HepG2 (cell line): ENCODE data around the gene CBLB. TPM values are rescaled to one million over a fixed set of nuclear protein-coding genes. Genes with fewer than 3 reads are reported as not detected.

ENCODE experiments used
- PAF1 ChIP-seq: IDR thresholded peaks from 2 replicates; pipeline ENCODE4 v1.6.1; 2016; ENCODE audit warnings: missing genetic modification reagents, missing compliant biosample characterization
- SSRP1 ChIP-seq: IDR thresholded peaks from 2 replicates; pipeline ENCODE4 v1.6.1; 2016; ENCODE audit warnings: control low read depth
- ZMYM2 ChIP-seq: sonication (generic); formaldehyde crosslinking; IDR thresholded peaks from 2 replicates; pipeline ENCODE4 v1.8.0; 2022; ENCODE audit warnings: mild to moderate bottlenecking, missing genetic modification reagents
- ZNF10 ChIP-seq: sonication (generic); formaldehyde crosslinking; IDR thresholded peaks from 2 replicates; pipeline ENCODE4 v1.4.0; 2020; ENCODE audit warnings: mild to moderate bottlenecking, low read depth, missing genetic modification reagents, borderline replicate concordance
- ZNF746 ChIP-seq: sonication (generic); formaldehyde crosslinking; IDR thresholded peaks from 2 replicates; pipeline ENCODE4 v1.8.0; 2022; ENCODE audit warnings: mild to moderate bottlenecking, missing genetic modification reagents
- ZNF747 ChIP-seq: sonication (generic); formaldehyde crosslinking; IDR thresholded peaks from 2 replicates; pipeline ENCODE4 v1.8.1; 2023; ENCODE audit warnings: missing genetic modification reagents, mild to moderate bottlenecking, borderline replicate concordance
- ZNF777 ChIP-seq: sonication (generic); formaldehyde crosslinking; IDR thresholded peaks from 2 replicates; pipeline ENCODE4 v1.4.0; 2020; ENCODE audit warnings: missing genetic modification reagents
- ZNF782 ChIP-seq: sonication (generic); formaldehyde crosslinking; IDR thresholded peaks from 2 replicates; pipeline ENCODE4 v1.4.0; 2020; ENCODE audit warnings: missing genetic modification reagents, mild to moderate bottlenecking, borderline replicate concordance
- polyA plus RNA-seq, 8 experiments: library from polyadenylated mRNA; depleted of rRNA in 3 of 8; stranded (reverse) in 7 of 8; unstranded in 1 of 8; fragments of >200 nt; fragmentation: Illumina TruSeq in 4 of 8; extraction: Trizol in 4 of 8; gene quantifications; 2 replicates each; pipeline versions ENCODE4 v1.2.1 to v1.2.3, GENCODE V29; 2011 to 2016; ENCODE audit warnings: low read depth in 4 of 8, missing spikeins in 1 of 8, mixed read lengths in 1 of 8; ENCODE audit not compliant: insufficient read depth in 1 of 8
- total RNA-seq, 5 experiments: library from RNA; depleted of rRNA; stranded (reverse); fragments of >200 nt; fragmentation: Illumina TruSeq; extraction: Trizol; gene quantifications; 2 replicates each; pipeline ENCODE4 v1.2.3, GENCODE V29; 2016; ENCODE audit warnings: low read depth in 1 of 5
- TF ChIP-seq, protein P1 (sequence below): sonication (generic); formaldehyde crosslinking; IDR thresholded peaks from one replicate; pipeline ENCODE4 v1.5.1; 2020; ENCODE audit warnings: mild to moderate bottlenecking, missing genetic modification reagents; ENCODE audit errors: not compliant biosample characterization
- TF ChIP-seq, protein P2 (sequence below): sonication (generic); formaldehyde crosslinking; IDR thresholded peaks from 2 replicates; pipeline ENCODE4 v1.4.0; 2020; ENCODE audit warnings: missing genetic modification reagents
- TF ChIP-seq, protein P3 (sequence below): IDR thresholded peaks from 2 replicates; pipeline ENCODE4 v1.6.1; 2016; ENCODE audit warnings: missing biosample characterization, missing genetic modification reagents, low read depth
- TF ChIP-seq, protein P4 (sequence below): IDR thresholded peaks from 2 replicates; pipeline ENCODE4 v1.6.1; 2016; ENCODE audit warnings: low read depth
- TF ChIP-seq, protein P5 (sequence below): sonication (generic); formaldehyde crosslinking; IDR thresholded peaks from 2 replicates; pipeline ENCODE4 v1.8.0; 2023; ENCODE audit warnings: mild to moderate bottlenecking, missing genetic modification reagents
- TF ChIP-seq, protein P6 (sequence below): sonication (generic); formaldehyde crosslinking; conservative IDR thresholded peaks from 2 replicates; pipeline ENCODE4 v1.5.0; 2020; ENCODE audit warnings: missing genetic modification reagents

The CBLB gene
- total and polyA plus RNA-seq, 2 of the 13 experiments (the other 11 are each of a cell fraction or from before 2014, with no cell fraction given): 9.8 to 16.4 TPM

DNA sequence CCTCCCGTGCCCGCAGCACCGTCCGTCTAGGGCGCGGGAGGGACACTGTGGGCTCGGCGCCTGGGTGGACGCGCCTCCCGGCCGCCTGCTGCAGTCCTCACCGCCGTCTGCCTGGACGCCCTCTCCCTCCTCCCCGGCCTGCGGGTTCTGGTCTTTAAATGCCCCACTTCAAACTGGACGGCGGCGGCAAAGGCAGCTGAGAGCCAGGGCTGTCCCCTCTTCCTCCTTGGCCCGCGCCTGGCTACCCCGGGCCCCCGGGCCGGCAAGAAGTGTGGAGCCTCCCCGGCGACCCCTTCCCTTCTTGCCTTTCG lies 426 bp downstream of the CBLB start (continued):
- TF ChIP-seq, protein P1, sequence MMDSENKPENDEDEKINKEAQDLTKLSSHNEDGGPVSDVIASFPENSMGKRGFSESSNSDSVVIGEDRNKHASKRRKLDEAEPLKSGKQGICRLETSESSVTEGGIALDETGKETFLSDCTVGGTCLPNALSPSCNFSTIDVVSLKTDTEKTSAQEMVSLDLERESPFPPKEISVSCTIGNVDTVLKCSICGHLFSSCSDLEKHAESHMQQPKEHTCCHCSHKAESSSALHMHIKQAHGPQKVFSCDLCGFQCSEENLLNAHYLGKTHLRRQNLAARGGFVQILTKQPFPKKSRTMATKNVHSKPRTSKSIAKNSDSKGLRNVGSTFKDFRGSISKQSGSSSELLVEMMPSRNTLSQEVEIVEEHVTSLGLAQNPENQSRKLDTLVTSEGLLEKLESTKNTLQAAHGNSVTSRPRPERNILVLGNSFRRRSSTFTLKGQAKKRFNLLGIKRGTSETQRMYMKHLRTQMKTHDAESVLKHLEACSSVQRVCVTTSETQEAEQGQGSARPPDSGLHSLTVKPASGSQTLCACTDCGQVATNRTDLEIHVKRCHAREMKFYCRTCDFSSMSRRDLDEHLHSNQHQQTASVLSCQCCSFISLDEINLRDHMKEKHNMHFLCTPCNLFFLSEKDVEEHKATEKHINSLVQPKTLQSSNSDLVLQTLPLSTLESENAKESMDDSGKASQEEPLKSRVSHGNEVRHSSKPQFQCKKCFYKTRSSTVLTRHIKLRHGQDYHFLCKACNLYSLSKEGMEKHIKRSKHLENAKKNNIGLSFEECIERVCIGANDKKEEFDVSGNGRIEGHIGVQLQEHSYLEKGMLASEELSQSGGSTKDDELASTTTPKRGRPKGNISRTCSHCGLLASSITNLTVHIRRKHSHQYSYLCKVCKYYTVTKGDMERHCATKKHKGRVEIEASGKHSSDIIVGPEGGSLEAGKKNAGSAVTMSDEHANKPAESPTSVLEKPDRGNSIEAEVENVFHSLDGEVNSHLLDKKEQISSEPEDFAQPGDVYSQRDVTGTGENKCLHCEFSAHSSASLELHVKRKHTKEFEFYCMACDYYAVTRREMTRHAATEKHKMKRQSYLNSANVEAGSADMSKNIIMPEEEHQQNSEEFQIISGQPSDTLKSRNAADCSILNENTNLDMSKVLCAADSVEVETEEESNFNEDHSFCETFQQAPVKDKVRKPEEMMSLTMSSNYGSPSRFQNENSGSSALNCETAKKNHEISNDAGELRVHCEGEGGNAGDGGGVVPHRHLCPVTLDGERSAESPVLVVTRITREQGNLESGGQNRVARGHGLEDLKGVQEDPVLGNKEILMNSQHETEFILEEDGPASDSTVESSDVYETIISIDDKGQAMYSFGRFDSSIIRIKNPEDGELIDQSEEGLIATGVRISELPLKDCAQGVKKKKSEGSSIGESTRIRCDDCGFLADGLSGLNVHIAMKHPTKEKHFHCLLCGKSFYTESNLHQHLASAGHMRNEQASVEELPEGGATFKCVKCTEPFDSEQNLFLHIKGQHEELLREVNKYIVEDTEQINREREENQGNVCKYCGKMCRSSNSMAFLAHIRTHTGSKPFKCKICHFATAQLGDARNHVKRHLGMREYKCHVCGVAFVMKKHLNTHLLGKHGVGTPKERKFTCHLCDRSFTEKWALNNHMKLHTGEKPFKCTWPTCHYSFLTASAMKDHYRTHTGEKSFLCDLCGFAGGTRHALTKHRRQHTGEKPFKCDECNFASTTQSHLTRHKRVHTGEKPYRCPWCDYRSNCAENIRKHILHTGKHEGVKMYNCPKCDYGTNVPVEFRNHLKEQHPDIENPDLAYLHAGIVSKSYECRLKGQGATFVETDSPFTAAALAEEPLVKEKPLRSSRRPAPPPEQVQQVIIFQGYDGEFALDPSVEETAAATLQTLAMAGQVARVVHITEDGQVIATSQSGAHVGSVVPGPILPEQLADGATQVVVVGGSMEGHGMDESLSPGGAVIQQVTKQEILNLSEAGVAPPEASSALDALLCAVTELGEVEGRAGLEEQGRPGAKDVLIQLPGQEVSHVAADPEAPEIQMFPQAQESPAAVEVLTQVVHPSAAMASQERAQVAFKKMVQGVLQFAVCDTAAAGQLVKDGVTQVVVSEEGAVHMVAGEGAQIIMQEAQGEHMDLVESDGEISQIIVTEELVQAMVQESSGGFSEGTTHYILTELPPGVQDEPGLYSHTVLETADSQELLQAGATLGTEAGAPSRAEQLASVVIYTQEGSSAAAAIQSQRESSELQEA (CRISPR knock-in tag): no peak
- TF ChIP-seq, protein P2, sequence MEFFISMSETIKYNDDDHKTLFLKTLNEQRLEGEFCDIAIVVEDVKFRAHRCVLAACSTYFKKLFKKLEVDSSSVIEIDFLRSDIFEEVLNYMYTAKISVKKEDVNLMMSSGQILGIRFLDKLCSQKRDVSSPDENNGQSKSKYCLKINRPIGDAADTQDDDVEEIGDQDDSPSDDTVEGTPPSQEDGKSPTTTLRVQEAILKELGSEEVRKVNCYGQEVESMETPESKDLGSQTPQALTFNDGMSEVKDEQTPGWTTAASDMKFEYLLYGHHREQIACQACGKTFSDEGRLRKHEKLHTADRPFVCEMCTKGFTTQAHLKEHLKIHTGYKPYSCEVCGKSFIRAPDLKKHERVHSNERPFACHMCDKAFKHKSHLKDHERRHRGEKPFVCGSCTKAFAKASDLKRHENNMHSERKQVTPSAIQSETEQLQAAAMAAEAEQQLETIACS (CRISPR knock-in tag): no peak
- TF ChIP-seq, protein P3, sequence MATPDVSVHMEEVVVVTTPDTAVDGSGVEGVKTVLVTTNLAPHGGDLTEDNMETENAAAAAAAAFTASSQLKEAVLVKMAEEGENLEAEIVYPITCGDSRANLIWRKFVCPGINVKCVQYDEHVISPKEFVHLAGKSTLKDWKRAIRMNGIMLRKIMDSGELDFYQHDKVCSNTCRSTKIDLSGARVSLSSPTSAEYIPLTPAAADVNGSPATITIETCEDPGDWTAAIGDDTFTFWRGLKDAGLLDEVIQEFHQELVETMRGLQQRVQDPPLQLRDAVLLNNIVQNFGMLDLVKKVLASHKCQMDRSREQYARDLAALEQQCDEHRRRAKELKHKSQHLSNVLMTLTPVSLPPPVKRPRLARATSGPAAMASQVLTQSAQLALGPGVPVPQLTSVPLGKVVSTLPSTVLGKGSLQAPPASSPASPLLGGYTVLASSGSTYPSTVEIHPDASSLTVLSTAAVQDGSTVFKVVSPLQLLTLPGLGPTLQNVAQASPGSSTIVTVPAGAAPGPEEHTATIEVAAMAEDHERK (CRISPR knock-in tag): no peak
- TF ChIP-seq ZNF747: no peak
- TF ChIP-seq ZNF10 (CRISPR knock-in tag): no peak
- TF ChIP-seq SSRP1 (CRISPR knock-in tag): no peak
- TF ChIP-seq ZMYM2 (CRISPR knock-in tag): no peak
- peak; percentile 26; the same call in 1 of the 2 replicates for TF ChIP-seq ZNF782 (CRISPR knock-in tag)
- TF ChIP-seq ZNF777 (CRISPR knock-in tag): peak; percentile 96
- no peak for TF ChIP-seq PAF1 (CRISPR knock-in tag)
- TF ChIP-seq, protein P4, sequence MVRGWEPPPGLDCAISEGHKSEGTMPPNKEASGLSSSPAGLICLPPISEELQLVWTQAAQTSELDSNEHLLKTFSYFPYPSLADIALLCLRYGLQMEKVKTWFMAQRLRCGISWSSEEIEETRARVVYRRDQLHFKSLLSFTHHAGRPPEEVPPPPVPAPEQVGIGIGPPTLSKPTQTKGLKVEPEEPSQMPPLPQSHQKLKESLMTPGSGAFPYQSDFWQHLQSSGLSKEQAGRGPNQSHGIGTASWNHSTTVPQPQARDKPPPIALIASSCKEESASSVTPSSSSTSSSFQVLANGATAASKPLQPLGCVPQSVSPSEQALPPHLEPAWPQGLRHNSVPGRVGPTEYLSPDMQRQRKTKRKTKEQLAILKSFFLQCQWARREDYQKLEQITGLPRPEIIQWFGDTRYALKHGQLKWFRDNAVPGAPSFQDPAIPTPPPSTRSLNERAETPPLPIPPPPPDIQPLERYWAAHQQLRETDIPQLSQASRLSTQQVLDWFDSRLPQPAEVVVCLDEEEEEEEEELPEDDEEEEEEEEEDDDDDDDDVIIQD (CRISPR knock-in tag): no peak
- no peak for TF ChIP-seq ZNF746 (CRISPR knock-in tag)
- TF ChIP-seq, protein P5, sequence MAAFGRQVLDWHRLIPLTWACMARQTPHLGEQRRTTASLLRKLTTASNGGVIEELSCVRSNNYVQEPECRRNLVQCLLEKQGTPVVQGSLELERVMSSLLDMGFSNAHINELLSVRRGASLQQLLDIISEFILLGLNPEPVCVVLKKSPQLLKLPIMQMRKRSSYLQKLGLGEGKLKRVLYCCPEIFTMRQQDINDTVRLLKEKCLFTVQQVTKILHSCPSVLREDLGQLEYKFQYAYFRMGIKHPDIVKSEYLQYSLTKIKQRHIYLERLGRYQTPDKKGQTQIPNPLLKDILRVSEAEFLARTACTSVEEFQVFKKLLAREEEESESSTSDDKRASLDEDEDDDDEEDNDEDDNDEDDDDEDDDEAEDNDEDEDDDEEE (CRISPR knock-in tag): no peak
- TF ChIP-seq, protein P6, sequence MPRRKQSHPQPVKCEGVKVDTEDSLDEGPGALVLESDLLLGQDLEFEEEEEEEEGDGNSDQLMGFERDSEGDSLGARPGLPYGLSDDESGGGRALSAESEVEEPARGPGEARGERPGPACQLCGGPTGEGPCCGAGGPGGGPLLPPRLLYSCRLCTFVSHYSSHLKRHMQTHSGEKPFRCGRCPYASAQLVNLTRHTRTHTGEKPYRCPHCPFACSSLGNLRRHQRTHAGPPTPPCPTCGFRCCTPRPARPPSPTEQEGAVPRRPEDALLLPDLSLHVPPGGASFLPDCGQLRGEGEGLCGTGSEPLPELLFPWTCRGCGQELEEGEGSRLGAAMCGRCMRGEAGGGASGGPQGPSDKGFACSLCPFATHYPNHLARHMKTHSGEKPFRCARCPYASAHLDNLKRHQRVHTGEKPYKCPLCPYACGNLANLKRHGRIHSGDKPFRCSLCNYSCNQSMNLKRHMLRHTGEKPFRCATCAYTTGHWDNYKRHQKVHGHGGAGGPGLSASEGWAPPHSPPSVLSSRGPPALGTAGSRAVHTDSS (CRISPR knock-in tag): no peak
